K562 (cell line): ENCODE measurements around the gene LLCFC1. TPM values are rescaled to one million over a fixed set of nuclear protein-coding genes. Genes with fewer than 3 reads are reported as not detected.

ENCODE experiments used
- AFF1 ChIP-seq, 2 experiments: fragments of 450-650 bp; IDR thresholded peaks; 2 replicates each; pipeline ENCODE4 v1.6.1; 2018; ENCODE audit warnings: mild to moderate bottlenecking in 2 of 2, low read depth in 1 of 2; ENCODE audit not compliant: partially characterized antibody in 2 of 2
- BRD4 ChIP-seq: fragments of 200-600 bp; sonication (generic); IDR thresholded peaks from 2 replicates; pipeline ENCODE4 v1.6.1; 2017; ENCODE audit warnings: inconsistent platforms
- CREB1 ChIP-seq, 2 experiments: sonication (generic) in 1 of 2; formaldehyde crosslinking in 1 of 2; IDR thresholded peaks; 2 replicates each; pipeline versions ENCODE4 v1.6.1 to v1.8.0; 2012 to 2022; ENCODE audit warnings: inconsistent platforms in 1 of 2, mild to moderate bottlenecking in 1 of 2, missing genetic modification reagents in 1 of 2, moderate library complexity in 1 of 2
- CREM ChIP-seq: IDR thresholded peaks from 2 replicates; pipeline ENCODE4 v1.6.1; 2014; ENCODE audit warnings: antibody characterized with exemption, low read depth
- CTBP1 ChIP-seq: fragments of 450-650 bp; IDR thresholded peaks from 2 replicates; pipeline ENCODE4 v1.6.1; 2016; ENCODE audit warnings: borderline replicate concordance
- CTCFL ChIP-seq: IDR thresholded peaks from 2 replicates; pipeline ENCODE4 v1.6.1; 2011; ENCODE audit warnings: borderline replicate concordance, low read depth, mild to moderate bottlenecking, moderate library complexity, low read length; ENCODE audit not compliant: insufficient read depth, poor library complexity, severe bottlenecking
- EHMT2 ChIP-seq: fragments of 450-650 bp; IDR thresholded peaks from 2 replicates; pipeline ENCODE4 v1.6.1; 2018; ENCODE audit warnings: antibody characterized with exemption
- GABPB1 ChIP-seq: sonication (generic); formaldehyde crosslinking; IDR thresholded peaks from 2 replicates; pipeline ENCODE4 v1.8.0; 2022; ENCODE audit warnings: mild to moderate bottlenecking, missing genetic modification reagents
- L3MBTL2 ChIP-seq: fragments of 450-650 bp; IDR thresholded peaks from 2 replicates; pipeline ENCODE4 v1.6.1; 2016; ENCODE audit warnings: mild to moderate bottlenecking, moderate library complexity
- MYC ChIP-seq, 2 experiments: fragments of 250-450 bp in 1 of 2; sonication (Bioruptor Pico) in 1 of 2; IDR thresholded peaks; 2 replicates each; pipeline versions ENCODE4 v1.5.1 to v1.6.1; 2012 to 2021; ENCODE audit warnings: low read depth in 2 of 2, borderline replicate concordance in 1 of 2, improper control_type of control experiment in 1 of 2, low read length in 1 of 2, mild to moderate bottlenecking in 1 of 2, moderate library complexity in 1 of 2
- PBX2 ChIP-seq, 2 experiments: IDR thresholded peaks in 1 of 2; conservative IDR thresholded peaks in 1 of 2; 2 replicates each; pipeline ENCODE4 v1.6.1; 2016; ENCODE audit warnings: low read depth in 2 of 2, mild to moderate bottlenecking in 1 of 2, missing compliant biosample characterization in 1 of 2, missing genetic modification characterization in 1 of 2, moderate library complexity in 1 of 2
- RAD21 ChIP-seq, 2 experiments: fragments of 250-450 bp in 1 of 2; fragments of 450-650 bp in 1 of 2; sonication (Bioruptor Pico) in 1 of 2; formaldehyde crosslinking in 1 of 2; IDR thresholded peaks in 1 of 2; conservative IDR thresholded peaks in 1 of 2; 2 replicates each; pipeline versions ENCODE4 v1.4.0 to v1.8.0; 2020 to 2022; ENCODE audit warnings: mild to moderate bottlenecking in 2 of 2, moderate library complexity in 1 of 2
- RAD51 ChIP-seq: fragments of 450-650 bp; IDR thresholded peaks from 2 replicates; pipeline ENCODE4 v1.7.1; 2016; ENCODE audit warnings: low read depth, mild to moderate bottlenecking, borderline replicate concordance
- TGIF2 ChIP-seq: sonication (generic); formaldehyde crosslinking; IDR thresholded peaks from 2 replicates; pipeline ENCODE4 v1.8.1; 2022; ENCODE audit warnings: mild to moderate bottlenecking, missing genetic modification reagents, moderate library complexity
- THRAP3 ChIP-seq: fragments of 450-650 bp; IDR thresholded peaks from 2 replicates; pipeline ENCODE4 v1.6.1; 2016; ENCODE audit warnings: mild to moderate bottlenecking, inconsistent platforms, borderline replicate concordance
- polyA plus RNA-seq, 8 experiments: library from polyadenylated mRNA; depleted of rRNA in 4 of 8; stranded (reverse) in 5 of 8; unstranded in 3 of 8; fragments of >200 nt; fragmentation: Nextera tagmentation in 2 of 8; fragmentation: Illumina TruSeq in 1 of 8; extraction: Ambion mirVana in 2 of 8; extraction: Trizol in 1 of 8; gene quantifications; 2 replicates each; pipeline versions ENCODE4 v1.2.1 to v1.2.3, GENCODE V29; 2011 to 2014; ENCODE audit warnings: inconsistent platforms in 1 of 8, missing spikeins in 1 of 8
- total RNA-seq, 7 experiments: library from RNA; depleted of rRNA in 6 of 7; stranded (reverse); fragments of >200 nt in 6 of 7; fragmentation: Illumina TruSeq in 2 of 7; extraction: Trizol in 2 of 7; gene quantifications; 2 replicates each; pipeline versions ENCODE4 v1.2.1 to v1.2.3, GENCODE V29; 2011 to 2021; ENCODE audit warnings: low replicate concordance in 1 of 7

The LLCFC1 gene
- total and polyA plus RNA-seq, 9 of the 15 experiments (the other 6 are each of a cell fraction or from before 2014, with no cell fraction given), result not detected

- TF ChIP-seq BRD4 (no peak), L3MBTL2 (peak; percentile 80), PBX2 (CRISPR knock-in tag; IDR thresholded peaks at IDR 0.05; ENCODE audit: low read depth) (no peak), PBX2 (tag; conservative IDR thresholded peaks at IDR 0.05; ENCODE audit: low read depth) (0 out of 2 replicates have a peak, but pooled peaks have one; percentile 6), EHMT2 (0 out of 2 replicates have a peak, but pooled peaks have one; percentile 39), RAD51 (peak; percentile 18; the same call in 1 of the 2 replicates), MYC (IDR thresholded peaks at IDR 0.05; ENCODE audit: low read depth, low read length) (peak; percentile 78), MYC (CRISPR knock-in tag; IDR thresholded peaks at IDR 0.05; ENCODE audit: borderline replicate concordance, low read depth) (no peak), RAD21 (CRISPR knock-in tag; conservative IDR thresholded peaks at IDR 0.05 in 1 of 2, IDR thresholded peaks at IDR 0.05 in 1 of 2) (peak; percentile 29 to 43), AFF1 (IDR thresholded peaks at IDR 0.05; ENCODE audit: low read depth in 1 of 2, partially characterized antibody in 2 of 2) (no peak), CTBP1 (0 out of 2 replicates have a peak, but pooled peaks have one; percentile 21), CTCFL (peak; percentile 82), CREM (0 out of 2 replicates have a peak, but pooled peaks have one; percentile 30), CREB1 (IDR thresholded peaks at IDR 0.05) (0 out of 2 replicates have a peak, but pooled peaks have one; percentile 7), CREB1 (CRISPR knock-in tag; IDR thresholded peaks at IDR 0.05) (no peak), GABPB1 (CRISPR knock-in tag) (no peak), THRAP3 (no peak), TGIF2 (CRISPR knock-in tag) (no peak)
Observed at GRCh38 chr7:142925413-142925812, 13.9 kb upstream of the LLCFC1 start (continued).
